H4 (cell line): Measurements from ENCODE around the gene DOLPP1. TPM values are rescaled to one million over a fixed set of nuclear protein-coding genes. Genes with fewer than 3 reads are reported as not detected.
A peak's percentile ranks its signal among the peaks of the same experiment; 100 is the strongest.
"Not testable (repeated sequence)": the region's sequence is repeated elsewhere in the genome, so short reads cannot be mapped to it uniquely, and the experiment has no call there.

Source experiments
- DNase-seq: peaks from one replicate; pipeline ENCODE4 v3.0.0-alpha.2; 2015; ENCODE audit warnings: low spot score
- total RNA-seq: library from RNA; depleted of rRNA; stranded (reverse); fragments of >200 nt; shearing (Covaris generic); gene quantifications from 2 replicates; pipeline ENCODE4 v1.2.3, GENCODE V29; 2014

DOLPP1 gene
- total RNA-seq, 1 experiment from 2014 or later: 17.1 TPM

DNA sequence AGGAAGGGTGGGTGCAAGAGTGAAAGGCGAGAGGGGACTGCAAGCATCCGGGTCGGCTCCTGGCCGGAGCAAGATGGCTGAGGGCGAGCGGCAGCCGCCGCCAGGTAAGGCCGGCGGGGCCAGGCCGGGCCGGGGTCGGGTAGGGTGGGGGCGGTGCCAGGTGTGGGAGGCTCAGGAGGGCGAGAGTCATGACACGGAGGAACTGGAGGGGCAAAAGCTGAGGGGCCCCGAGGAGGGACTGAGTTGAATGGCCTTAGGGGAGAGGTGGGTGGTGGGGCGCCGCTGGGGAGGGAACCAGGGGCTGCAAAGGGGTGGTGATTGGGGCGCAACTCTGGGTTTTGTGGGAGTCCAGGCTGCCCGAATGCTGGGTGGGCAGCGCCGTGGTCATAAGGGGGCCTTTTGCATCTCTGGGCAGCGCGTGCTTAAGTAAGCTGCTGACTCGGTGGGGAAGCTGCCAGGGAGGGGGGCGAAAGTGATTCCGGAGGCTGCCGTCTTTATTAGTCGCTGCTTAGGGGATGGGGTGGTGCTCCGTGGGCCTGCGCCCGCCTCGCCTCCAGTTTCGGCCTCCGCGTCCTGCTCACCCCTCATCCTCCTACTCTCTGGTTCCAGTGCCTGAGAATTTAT lies 30.7 kb downstream of the DOLPP1 start:
- DNase-seq: no peak

DNA sequence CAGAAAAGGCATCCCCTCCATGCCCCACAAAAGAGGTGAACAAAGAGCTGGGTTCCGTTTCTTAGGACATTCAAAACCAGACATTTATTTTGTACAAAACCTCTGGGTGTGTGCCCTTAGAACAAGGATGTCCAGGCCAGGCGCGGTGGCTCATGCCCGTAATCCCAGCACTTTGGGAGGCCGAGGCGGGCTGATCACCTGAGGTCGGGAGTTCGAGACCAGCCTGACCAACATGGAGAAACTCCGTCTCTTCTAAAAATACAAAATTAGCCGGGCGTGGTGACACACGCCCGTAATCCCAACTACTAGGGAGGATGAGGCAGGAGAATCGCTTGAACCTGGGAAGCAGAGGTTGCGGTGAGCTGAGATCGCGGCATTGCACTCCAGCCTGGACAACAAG lies 31.6 kb downstream of the DOLPP1 start:
- not testable (repeated sequence) for DNase-seq

DNA sequence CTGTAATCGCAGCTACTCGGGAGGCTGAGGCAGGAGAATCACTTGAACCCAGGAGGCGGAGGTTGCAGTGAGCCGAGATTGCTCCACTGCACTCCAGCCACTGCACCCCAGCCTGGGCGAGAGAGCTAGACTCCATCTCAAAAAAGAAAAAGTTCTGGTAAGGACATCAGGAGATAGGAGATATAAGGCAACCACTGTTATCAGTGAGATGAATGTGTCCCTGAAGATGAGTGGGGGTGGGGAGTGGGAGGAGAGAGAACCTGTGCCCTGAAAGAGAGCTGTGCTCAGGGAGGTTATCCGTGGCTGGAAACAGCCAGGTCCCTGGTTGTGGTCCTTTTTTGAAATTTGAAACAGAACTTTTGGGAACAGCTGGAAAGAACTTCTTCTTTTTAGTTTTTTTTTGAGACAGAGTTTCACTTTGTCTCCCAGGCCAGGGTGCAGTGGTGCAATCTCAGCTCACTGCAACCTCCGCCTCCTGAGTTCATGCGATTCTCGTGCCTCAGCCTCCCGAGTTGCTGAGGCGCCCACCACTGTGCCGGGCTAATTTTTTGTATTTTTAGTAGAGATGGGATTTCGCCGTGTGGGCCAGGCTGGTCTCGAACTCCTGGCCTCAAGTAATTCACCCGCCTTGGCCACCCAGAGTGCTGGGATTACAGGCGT lies 32.9 kb downstream of the DOLPP1 start:
- no peak for DNase-seq

DNA sequence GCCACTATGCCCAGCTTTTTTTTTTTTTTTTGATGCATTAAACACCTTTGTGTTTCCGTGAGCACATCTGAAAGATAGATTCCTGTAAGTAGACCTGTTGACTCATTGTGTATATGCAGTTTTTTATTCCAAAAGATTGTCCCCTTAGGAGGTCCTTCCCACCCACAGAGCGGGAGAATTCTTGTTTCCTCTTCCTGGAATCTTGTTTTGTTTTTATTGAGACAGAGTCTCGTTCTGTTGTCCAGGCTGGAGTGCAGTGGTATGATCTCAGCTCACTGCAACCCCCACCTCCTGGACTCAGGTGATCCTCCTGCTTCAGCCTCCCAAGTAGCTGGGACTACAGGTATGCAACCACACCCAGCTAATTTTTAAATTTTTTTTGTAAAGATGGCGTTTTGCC lies 37.9 kb downstream of the DOLPP1 start:
- DNase-seq: no peak

GRCh38 chr9:129121483-129121882 lies 40.6 kb downstream of the DOLPP1 start:
- no peak for DNase-seq

- DNase-seq: no peak
Measured at GRCh38 chr9:129122133-129122532, 41.2 kb downstream of the DOLPP1 start.

DNA sequence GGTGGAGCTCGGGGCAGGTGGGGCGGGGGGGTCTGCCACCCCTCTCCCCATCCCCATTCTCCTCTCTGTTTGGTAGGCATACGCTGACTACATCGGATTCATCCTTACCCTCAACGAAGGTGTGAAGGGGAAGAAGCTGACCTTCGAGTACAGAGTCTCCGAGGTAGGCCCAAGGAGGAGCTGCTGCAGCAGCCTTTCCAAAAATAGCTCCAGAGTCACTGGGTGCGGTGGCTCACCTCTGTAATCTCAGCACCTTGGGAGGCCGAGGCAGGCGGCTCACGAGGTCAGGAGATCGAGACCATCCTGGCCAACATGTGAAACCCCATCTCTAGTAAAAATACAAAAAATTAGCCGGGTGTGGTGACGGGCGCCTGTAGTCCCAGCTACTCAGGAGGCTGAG lies 42.1 kb downstream of the DOLPP1 start:
- DNase-seq: not testable (repeated sequence)

GRCh38 chr9:129124506-129125069 lies 43.7 kb downstream of the DOLPP1 start:
- DNase-seq: no peak

DNA sequence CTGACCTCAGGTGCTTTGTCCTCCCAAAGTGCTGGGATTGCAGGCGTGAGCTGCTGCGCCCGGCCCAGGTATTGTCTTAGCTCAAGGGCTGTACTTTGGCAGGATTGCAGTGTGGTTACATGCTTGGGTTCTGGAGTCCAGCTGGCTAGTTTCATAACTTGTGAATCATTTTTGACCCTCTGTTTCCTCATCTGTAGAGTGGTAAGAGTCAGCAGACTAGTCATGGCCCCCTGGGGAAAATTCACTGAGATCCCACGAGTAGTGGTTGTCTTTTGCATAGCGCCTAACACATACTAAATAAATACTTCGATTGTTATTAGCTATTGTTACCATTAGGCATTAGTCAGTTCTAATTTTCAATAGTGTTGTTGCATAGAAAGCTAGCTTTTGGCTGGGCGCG lies 44.6 kb downstream of the DOLPP1 start:
- no peak for DNase-seq

DNA sequence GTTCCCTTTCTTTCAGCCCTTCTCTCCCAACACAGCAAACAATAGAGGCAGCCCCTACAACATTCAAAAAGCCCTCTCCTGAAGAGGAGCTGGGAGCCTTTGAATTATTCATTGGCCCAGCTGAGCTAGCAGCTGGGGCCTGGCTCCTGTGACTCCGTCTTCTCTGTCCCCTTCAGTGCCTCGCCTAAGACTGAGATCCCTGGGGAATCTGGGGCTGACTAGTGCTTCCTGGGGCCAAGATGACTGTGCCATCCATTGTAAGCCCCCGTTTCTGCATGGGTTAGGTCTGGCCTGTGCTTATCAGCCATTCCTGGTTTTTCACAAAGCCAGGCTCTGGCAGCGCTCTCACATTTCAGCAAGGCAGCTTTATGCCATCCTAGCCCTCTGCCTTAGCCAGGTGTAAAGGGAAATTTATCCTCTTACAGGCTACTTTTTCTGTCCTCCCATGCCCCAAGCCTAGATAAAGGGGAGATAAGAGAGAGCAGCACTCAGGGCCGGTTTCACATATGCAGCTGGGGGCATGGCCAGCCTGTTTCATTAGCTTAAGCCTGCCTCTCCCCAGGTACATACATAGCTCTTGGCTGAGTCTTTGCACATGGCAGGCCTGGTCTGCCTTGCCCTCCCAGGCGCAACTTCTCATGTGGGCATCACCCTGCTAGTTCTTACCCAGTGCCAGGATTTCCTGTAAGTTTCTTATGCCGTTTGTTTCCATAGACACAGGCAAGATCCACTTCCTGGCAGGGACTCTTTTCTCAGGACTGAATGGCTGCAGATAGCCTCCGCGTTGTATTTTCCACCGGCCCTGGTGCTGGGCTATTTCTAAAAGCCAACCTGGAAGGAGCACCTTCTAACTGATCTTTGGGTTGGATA lies 46.1 kb downstream of the DOLPP1 start:
- DNase-seq: no peak

DNA sequence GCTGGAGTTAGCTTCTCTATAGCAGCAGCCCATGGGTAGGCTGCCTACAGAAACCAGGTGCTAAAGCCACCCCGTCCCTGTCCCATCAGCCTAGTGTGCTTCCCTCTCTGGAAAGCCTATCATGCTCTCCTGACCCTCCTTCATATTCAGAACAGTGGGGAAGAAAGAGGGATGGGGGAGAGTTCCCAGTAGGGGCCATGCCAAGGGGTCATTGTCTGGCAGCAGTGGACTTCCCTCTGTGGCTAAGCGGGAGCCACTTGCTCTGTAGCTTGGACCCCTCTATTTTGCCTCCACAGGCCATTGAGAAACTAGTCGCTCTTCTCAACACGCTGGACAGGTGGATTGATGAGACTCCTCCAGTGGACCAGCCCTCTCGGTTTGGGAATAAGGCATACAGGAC lies 47.8 kb downstream of the DOLPP1 start:
- no peak for DNase-seq

DNA sequence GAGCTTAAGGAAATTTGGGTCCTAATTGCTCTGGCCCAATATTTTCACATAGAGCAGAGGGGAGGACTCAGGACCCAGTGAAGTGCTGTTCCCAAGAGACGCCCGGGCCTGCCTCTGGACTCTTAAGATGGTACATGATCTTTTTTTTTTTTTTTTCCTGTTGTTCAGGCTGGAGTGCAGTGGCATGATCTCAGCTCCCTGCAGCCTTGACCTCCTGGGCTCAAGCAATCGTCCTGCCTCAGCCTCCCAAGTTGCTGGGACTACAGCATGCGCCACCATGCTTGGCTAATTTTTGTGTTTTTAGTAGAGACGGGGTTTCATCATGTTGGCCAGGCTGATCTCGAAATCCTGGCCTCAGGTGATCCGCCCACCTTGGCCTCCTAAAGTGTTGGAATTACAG lies 49.4 kb downstream of the DOLPP1 start:
- DNase-seq: not testable (repeated sequence)

GRCh38 chr9:129130791-129131190 lies 49.9 kb downstream of the DOLPP1 start:
- no peak for DNase-seq

DNA sequence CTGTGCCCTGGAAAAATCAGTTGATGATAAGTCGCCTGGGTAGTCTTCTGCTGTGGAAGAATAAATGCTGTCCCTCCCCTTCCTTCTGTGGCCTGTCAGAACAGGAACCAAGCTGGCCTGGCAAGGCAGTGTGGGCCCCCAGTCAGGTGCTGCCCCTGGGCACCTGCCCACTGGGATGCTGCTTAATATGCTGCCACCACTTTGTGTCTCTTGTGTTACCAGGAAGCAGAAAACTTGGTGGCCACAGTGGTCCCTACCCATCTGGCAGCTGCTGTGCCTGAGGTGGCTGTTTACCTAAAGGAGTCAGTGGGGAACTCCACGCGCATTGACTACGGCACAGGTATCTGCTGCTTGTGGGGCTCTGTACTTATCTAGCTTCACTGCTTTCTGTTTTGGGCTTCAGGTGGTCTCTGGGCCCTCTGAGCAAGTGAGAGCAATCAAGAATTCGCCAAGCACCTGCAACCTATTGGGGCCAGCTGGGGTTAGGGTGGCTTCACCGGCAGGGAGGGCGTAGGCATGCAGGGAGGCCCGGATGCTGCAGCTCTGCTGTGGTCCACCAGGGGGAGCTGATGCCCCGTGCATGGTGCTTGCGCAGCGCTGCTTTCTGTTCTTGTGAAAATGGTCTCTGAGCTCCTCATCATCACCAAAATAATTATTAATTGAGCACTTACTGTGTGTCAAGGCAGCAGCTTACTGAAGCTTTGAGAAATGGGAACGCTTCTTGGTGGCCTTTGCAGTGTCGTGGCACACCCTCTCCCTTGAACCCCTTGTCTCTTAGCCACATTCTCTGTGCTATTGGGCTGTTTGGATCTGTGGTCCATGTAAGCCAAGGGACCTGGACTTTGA lies 50.6 kb downstream of the DOLPP1 start:
- DNase-seq: peak; percentile 50

- no peak for DNase-seq
Measured at GRCh38 chr9:129133082-129133481, 52.2 kb downstream of the DOLPP1 start.

- DNase-seq: no peak
Measured at GRCh38 chr9:129135476-129135875, 54.6 kb downstream of the DOLPP1 start.

- no peak for DNase-seq
Measured at GRCh38 chr9:129136446-129137035, 55.6 kb downstream of the DOLPP1 start.

DNA sequence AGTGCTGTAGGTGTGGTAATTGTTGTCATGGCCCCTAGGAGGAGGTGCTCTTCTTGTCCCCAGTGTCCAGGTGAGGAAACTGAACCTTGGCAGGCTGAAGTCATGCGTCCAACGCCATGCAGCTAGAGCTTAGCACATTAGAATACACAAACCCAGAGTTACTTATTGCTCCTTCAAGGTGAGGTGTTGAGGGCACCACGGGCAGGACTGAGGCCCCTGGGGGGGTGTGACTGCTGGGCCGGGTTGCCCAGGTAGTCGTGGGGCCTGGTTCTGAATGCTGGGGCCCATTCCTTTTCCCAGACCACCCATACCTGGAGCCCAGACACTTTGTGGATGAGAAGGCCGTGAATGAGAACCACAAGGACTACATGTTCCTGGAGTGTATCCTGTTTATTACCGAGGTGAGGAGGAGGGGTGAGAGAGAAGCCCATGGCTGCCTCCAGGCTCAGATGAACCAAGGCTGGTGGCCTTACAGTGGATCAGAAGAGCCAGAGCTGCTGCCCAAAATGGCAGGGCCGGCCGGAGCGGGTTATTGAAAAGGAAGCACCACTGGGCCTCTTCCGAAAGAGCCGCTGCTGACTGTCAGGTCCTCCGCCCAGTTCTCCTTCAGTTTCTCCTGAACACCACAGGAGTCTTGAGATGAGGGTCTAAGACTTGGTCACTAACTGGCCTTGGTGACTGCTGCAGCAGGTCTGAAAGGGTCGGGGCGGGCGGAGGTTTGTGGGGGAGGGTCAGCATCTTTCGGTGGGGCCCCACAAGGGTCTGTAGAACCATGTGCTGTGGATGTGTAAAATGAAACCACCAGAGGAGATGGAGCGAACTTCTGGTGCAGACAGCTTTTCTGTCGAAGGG lies 56.6 kb downstream of the DOLPP1 start:
- no peak for DNase-seq

- DNase-seq: no peak
Measured at GRCh38 chr9:129138144-129138462, 57.2 kb downstream of the DOLPP1 start.

DNA sequence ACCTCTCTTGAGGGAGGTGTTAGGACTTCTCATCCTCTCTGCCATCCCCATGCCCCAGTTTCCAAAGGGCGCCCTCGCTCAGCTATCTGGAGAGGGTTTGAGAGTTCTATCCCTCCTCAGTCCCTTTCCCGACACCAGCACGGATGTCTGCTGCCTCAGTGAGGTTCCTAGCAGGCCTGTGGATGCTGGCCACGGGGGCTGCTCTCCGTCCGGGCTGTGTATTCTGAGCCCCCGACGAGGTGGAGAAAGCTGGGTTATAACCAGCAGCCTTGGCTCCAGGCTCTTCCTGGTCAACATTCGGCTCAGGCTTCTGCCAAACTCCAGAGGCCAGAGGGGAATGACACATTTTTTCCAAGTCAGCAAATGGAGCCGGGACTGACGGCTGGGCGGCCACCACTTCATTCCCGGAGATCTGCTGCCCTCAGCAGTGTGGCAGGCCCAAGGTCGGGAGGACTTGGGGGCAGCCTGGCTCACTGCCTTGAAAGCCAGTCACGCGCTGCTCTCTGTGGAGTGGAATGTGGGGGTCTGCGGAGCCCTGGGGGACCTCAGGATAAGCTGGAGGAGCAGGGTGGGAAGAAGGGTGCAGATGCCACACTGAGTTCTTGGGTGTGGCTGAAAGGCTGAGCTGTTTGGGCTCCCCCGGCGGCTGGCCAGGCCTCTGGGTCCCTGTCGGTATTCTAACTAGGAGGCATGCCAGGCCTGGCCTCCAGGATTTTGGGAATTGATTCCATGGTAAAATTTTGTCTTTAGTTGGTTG lies 57.7 kb downstream of the DOLPP1 start:
- no peak for DNase-seq
